Upper lobe of right lung (tissue), 1 donor: ENCODE measurements around the gene RNF34. TPM values are rescaled to one million over a fixed set of nuclear protein-coding genes. Genes with fewer than 3 reads are reported as not detected.

Experiments used
- ATAC-seq: fragments of 200-7000 bp; cut with Tn5 transposase; one replicate; pipeline ENCODE4 v1.9.1; 2020; ENCODE audit warnings: mild to moderate bottlenecking, moderate library complexity
- DNase-seq: peaks from one replicate; pipeline ENCODE4 v3.0.0-alpha.2; 2020
- H3K27ac ChIP-seq: fragments of 200-600 bp; one replicate; pipeline ENCODE4 v1.8.0; 2022
- H3K27me3 ChIP-seq: fragments of 200-600 bp; one replicate; pipeline ENCODE4 v1.8.0; 2022; ENCODE audit warnings: mild to moderate bottlenecking
- H3K36me3 ChIP-seq: fragments of 200-600 bp; one replicate; pipeline ENCODE4 v1.8.0; 2022
- H3K4me1 ChIP-seq: fragments of 200-600 bp; one replicate; pipeline ENCODE4 v1.8.0; 2022
- H3K4me3 ChIP-seq: fragments of 200-600 bp; one replicate; pipeline ENCODE4 v1.8.0; 2022; ENCODE audit warnings: mild to moderate bottlenecking
- H3K9me3 ChIP-seq: fragments of 200-600 bp; one replicate; pipeline ENCODE4 v1.8.0; 2022
- intact Hi-C: fragments of 100-400 bp; cut with DNase I; formaldehyde crosslinking; loops from one replicate; pipeline ENCODE4 v1.11.0; 2022
- total RNA-seq: library from RNA; stranded (reverse); fragmentation: NEBNext Ultra II Directional; extraction: Animal tissue kit (Norgen Biotek cat#: 25700); gene quantifications from one replicate; pipeline ENCODE4 v1.2.1, GENCODE V29; 2021
- TF ChIP-seq, protein P1 (sequence below): fragments of 200-600 bp; IDR thresholded peaks from one replicate; pipeline ENCODE4 v1.8.0; 2022; ENCODE audit warnings: antibody characterized with exemption
- donor health status: DM: no; HTN: yes; CAD: no; lungs with severe emphysema.

RNF34 gene
- total RNA-seq, 1 donor from 2014 or later, result 29.5 TPM

GRCh38 chr12:121423682-121424623 lies 24.0 kb downstream of the RNF34 start:
- Histone ChIP-seq H3K27me3 (no peaks in the 10 kb centered on the region), H3K27ac (no peak overlapping the region), H3K36me3 (peaks cover 91% of the 10 kb centered on the region), H3K4me1 (no peaks in the 10 kb centered on the region), H3K4me3 (no peak overlapping the region), H3K9me3 (no peaks in the 10 kb centered on the region)
- ATAC-seq, result no peak
- no peak for DNase-seq
- TF ChIP-seq, protein P1, sequence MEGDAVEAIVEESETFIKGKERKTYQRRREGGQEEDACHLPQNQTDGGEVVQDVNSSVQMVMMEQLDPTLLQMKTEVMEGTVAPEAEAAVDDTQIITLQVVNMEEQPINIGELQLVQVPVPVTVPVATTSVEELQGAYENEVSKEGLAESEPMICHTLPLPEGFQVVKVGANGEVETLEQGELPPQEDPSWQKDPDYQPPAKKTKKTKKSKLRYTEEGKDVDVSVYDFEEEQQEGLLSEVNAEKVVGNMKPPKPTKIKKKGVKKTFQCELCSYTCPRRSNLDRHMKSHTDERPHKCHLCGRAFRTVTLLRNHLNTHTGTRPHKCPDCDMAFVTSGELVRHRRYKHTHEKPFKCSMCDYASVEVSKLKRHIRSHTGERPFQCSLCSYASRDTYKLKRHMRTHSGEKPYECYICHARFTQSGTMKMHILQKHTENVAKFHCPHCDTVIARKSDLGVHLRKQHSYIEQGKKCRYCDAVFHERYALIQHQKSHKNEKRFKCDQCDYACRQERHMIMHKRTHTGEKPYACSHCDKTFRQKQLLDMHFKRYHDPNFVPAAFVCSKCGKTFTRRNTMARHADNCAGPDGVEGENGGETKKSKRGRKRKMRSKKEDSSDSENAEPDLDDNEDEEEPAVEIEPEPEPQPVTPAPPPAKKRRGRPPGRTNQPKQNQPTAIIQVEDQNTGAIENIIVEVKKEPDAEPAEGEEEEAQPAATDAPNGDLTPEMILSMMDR, result no peak
- intact Hi-C loops, result no loop called here

GRCh38 chr12:121424624-121424975 lies 24.7 kb downstream of the RNF34 start:
- Histone ChIP-seq H3K27ac (no peak overlapping the region), H3K36me3 (peaks cover 91% of the 10 kb centered on the region)
- intact Hi-C loops, result no loop called here

DNA sequence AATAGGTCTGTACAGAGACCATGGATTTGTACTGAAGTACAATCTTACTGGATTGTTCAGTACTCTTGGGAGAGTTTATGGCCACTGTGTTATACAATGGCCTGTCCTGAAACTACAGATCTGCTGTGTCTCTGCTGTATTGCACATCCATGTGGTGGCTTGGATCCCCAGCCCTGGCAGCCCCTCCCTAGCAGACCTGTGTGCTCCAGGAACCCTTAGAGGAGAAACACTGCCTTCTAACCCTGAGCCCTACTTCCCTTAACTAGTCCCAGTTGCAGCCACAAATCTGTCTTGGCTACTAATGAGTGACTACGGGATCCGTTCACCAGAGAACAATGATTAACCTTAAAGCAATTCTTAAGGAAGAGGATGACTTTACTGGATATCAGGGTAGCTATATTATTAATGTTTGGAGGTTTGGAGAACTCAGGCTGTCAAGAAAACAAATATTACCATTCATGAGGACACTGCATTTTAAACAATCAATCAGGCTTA lies 27.7 kb downstream of the RNF34 start:
- Histone ChIP-seq H3K9me3 (no peaks in the 10 kb centered on the region), H3K4me3 (no peak overlapping the region), H3K36me3 (peaks cover 96% of the 10 kb centered on the region), H3K4me1 (no peaks in the 10 kb centered on the region), H3K27ac (no peak overlapping the region), H3K27me3 (no peaks in the 10 kb centered on the region)
- DNase-seq (no peak), ATAC-seq (no peak)
- intact Hi-C loops, result no loop called here
- TF ChIP-seq, protein P1, result no peak

More at GRCh38 chr12:121424624-121424975, 24.7 kb downstream of the RNF34 start:
- no peak for ATAC-seq
- Histone ChIP-seq H3K27me3 (no peaks in the 10 kb centered on the region), H3K4me3 (no peak overlapping the region), H3K4me1 (no peaks in the 10 kb centered on the region), H3K9me3 (no peaks in the 10 kb centered on the region)
- no peak for DNase-seq
- TF ChIP-seq, protein P1, result no peak

GRCh38 chr12:121428883-121429282 lies 29.0 kb downstream of the RNF34 start:
- DNase-seq (no peak), ATAC-seq (no peak)
- no peak overlapping the region for H3K27ac ChIP-seq
- H3K27me3 ChIP-seq, result no peaks in the 10 kb centered on the region
- TF ChIP-seq, protein P1, result no peak
- no peak overlapping the region for H3K4me3 ChIP-seq
- peaks cover 93% of the 10 kb centered on the region for H3K36me3 ChIP-seq
- H3K9me3 ChIP-seq, result no peaks in the 10 kb centered on the region
- H3K4me1 ChIP-seq, result no peaks in the 10 kb centered on the region
- intact Hi-C loops, result no loop called here

DNA sequence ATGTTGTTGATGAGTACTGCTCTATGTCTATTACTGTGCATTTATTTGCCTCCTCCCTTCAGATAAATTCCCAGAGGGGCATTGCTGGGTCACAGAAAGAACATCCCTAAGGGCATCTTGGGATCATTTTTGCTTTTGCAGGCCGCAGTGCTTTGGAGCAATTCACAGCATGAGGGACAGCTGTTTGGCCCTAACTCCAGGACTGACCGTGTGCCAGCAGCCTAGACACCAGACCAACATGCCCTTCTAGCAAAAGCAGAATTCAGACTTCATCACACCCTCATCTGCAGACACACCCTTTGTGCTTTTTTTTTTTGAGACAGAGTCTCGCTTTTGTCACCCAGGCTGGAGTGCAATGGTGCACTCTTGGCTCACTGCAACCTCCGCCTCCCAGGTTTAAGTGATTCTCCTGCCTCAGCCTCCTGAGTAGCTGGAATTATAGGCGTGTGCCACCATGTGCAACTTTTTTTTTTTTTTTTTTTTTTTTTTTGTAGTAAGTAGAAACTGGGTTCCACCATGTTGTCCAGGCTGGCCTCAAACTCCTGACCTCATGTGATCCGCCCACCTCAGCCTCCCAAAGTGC lies 31.0 kb downstream of the RNF34 start:
- H3K4me3 ChIP-seq, result no peak overlapping the region
- H3K27me3 ChIP-seq, result no peaks in the 10 kb centered on the region
- intact Hi-C loops, result no loop called here
- no peak overlapping the region for H3K27ac ChIP-seq
- peaks cover 91% of the 10 kb centered on the region for H3K36me3 ChIP-seq
- ATAC-seq (no peak), DNase-seq (no peak)
- no peaks in the 10 kb centered on the region for H3K4me1 ChIP-seq
- TF ChIP-seq, protein P1, result no peak
- no peaks in the 10 kb centered on the region for H3K9me3 ChIP-seq
